Kidney (tissue), 14 donors: ENCODE measurements around the gene TMIE. TPM values are rescaled to one million over a fixed set of nuclear protein-coding genes. Genes with fewer than 3 reads are reported as not detected.

Source experiments
- DNase-seq, 5 donors: peaks; one replicate each; pipeline ENCODE4 v3.0.0-alpha.2; 2013 to 2020
- FAIRE-seq: peaks from 2 replicates; lab custom pipeline; 2012; peaks lifted over from hg19 to GRCh38; lab: Jason Lieb, UNC
- H3K27ac ChIP-seq, 2 donors: one replicate each; pipeline ENCODE4 v1.7.0; 2013; ENCODE audit warnings: low read depth in 2 of 2, low read length in 2 of 2, inconsistent platforms in 1 of 2
- H3K27me3 ChIP-seq: one replicate; pipeline ENCODE4 v1.7.1; 2013; ENCODE audit warnings: low read length, inconsistent platforms; ENCODE audit not compliant: control insufficient read depth, insufficient read depth
- H3K36me3 ChIP-seq, 3 donors: one replicate each; pipeline versions ENCODE4 v1.7.0 to v1.7.1; 2013; ENCODE audit warnings: low read length in 3 of 3, control low read depth in 1 of 3, inconsistent platforms in 1 of 3; ENCODE audit not compliant: insufficient read depth in 3 of 3, control insufficient read depth in 2 of 3
- H3K4me1 ChIP-seq, 3 donors: one replicate each; pipeline versions ENCODE4 v1.7.0 to v1.7.1; 2013; ENCODE audit warnings: low read length in 3 of 3, inconsistent platforms in 1 of 3, low read depth in 1 of 3; ENCODE audit not compliant: control insufficient read depth in 2 of 3, insufficient read depth in 2 of 3
- H3K4me3 ChIP-seq, 3 donors: one replicate each; pipeline versions ENCODE4 v1.7.0 to v1.8.1; 2013; ENCODE audit warnings: low read length in 3 of 3, control low read depth in 1 of 3, inconsistent platforms in 1 of 3
- H3K9ac ChIP-seq, 3 donors: one replicate each; pipeline versions ENCODE4 v1.7.0 to v1.7.1; 2013; ENCODE audit warnings: low read length in 3 of 3, control low read depth in 1 of 3, inconsistent platforms in 1 of 3
- H3K9me3 ChIP-seq, 3 donors: one replicate each; pipeline versions ENCODE4 v1.7.0 to v1.7.1; 2013; ENCODE audit warnings: low read length in 3 of 3, control low read depth in 1 of 3, inconsistent platforms in 1 of 3; ENCODE audit not compliant: control insufficient read depth in 2 of 3, insufficient read depth in 1 of 3
- CTCF ChIP-seq: IDR thresholded peaks from 3 replicates; pipeline ENCODE4 v1.5.1; 2012; ENCODE audit warnings: mild to moderate bottlenecking, moderate library complexity, borderline replicate concordance; ENCODE audit not compliant: insufficient read depth; ENCODE audit errors: extremely low read depth
- intact Hi-C: fragments of 100-400 bp; cut with DNase I; formaldehyde crosslinking; loops from one replicate; pipeline ENCODE4 v1.11.1; 2022
- polyA plus RNA-seq: library from polyadenylated mRNA; stranded (reverse); fragments of 350-450 nt; fragmentation: Illumina TruSeq; extraction: RNeasy Lipid Tissue Mini Kit (QIAGEN cat#74804); gene quantifications from one replicate; pipeline ENCODE4 v1.2.3, GENCODE V29; 2014; ENCODE audit warnings: low read depth, low replicate concordance; ENCODE audit not compliant: insufficient read depth
- total RNA-seq: library from RNA; stranded (reverse); fragmentation: NEBNext Ultra II Directional; extraction: Animal tissue kit (Norgen Biotek cat#: 25700); gene quantifications from one replicate; pipeline ENCODE4 v1.2.1, GENCODE V29; 2021
- donor health status: control.
- donor health status: control.
- donor health status: control.
- donor health status: control.
- donor health status: control.
- donor health status: DM: yes; HTN: yes; CAD: no.
- donor health status: Normal renal cell carcinoma (clear cell type).

TMIE gene
- total and polyA plus RNA-seq, 2 donors from 2014 or later, result 0.79 to 1.3 TPM

- H3K9me3 ChIP-seq, result no peaks in the 10 kb centered on the region
- DNase-seq (peak in 2 of 5 donors; percentile 28 to 36), FAIRE-seq (no peak)
- TF ChIP-seq CTCF, result no peak
- no peak overlapping the region for H3K27ac ChIP-seq
- intact Hi-C loops, result no loop called here
- no peaks in the 10 kb centered on the region for H3K27me3 ChIP-seq
- peaks cover 0 to 4% (median 0%) of the 10 kb centered on the region in 3 donors for H3K36me3 ChIP-seq
- no peak overlapping the region for H3K9ac ChIP-seq
- no peak overlapping the region for H3K4me3 ChIP-seq
- no peaks in the 10 kb centered on the region for H3K4me1 ChIP-seq
Observed at GRCh38 chr3:46670891-46671427, 30.2 kb upstream of the TMIE start.

GRCh38 chr3:46671541-46672348 is 29.4 kb upstream of the TMIE start:
- no peak overlapping the region for H3K27ac ChIP-seq
- no peak overlapping the region for H3K9ac ChIP-seq
- intact Hi-C loops, result no loop called here
- no peak overlapping the region for H3K4me3 ChIP-seq
- H3K27me3 ChIP-seq, result no peaks in the 10 kb centered on the region
- H3K36me3 ChIP-seq, result peaks cover 0 to 4% (median 0%) of the 10 kb centered on the region in 3 donors
- no peaks in the 10 kb centered on the region for H3K4me1 ChIP-seq
- TF ChIP-seq CTCF, result no peak
- FAIRE-seq, result no peak
- DNase-seq, result peak in 3 of 5 donors; percentile 7 to 54 (median 27)
- H3K9me3 ChIP-seq, result no peaks in the 10 kb centered on the region

GRCh38 chr3:46672349-46672695 is 28.9 kb upstream of the TMIE start:
- Histone ChIP-seq H3K4me1 (no peaks in the 10 kb centered on the region), H3K9ac (no peak overlapping the region), H3K27me3 (no peaks in the 10 kb centered on the region), H3K9me3 (no peaks in the 10 kb centered on the region), H3K4me3 (no peak overlapping the region), H3K36me3 (peaks cover 0 to 4% (median 0%) of the 10 kb centered on the region in 3 donors), H3K27ac (no peak overlapping the region)
- intact Hi-C loops, result no loop called here
- TF ChIP-seq CTCF, result no peak
- DNase-seq (no peak), FAIRE-seq (no peak)
